ENCODE measurements around the gene CLCF1. TPM values are rescaled to one million over a fixed set of nuclear protein-coding genes. Genes with fewer than 3 reads are reported as not detected.

The CLCF1 gene
- total RNA-seq, 1 donor from 2014 or later: 1.8 TPM

DNA sequence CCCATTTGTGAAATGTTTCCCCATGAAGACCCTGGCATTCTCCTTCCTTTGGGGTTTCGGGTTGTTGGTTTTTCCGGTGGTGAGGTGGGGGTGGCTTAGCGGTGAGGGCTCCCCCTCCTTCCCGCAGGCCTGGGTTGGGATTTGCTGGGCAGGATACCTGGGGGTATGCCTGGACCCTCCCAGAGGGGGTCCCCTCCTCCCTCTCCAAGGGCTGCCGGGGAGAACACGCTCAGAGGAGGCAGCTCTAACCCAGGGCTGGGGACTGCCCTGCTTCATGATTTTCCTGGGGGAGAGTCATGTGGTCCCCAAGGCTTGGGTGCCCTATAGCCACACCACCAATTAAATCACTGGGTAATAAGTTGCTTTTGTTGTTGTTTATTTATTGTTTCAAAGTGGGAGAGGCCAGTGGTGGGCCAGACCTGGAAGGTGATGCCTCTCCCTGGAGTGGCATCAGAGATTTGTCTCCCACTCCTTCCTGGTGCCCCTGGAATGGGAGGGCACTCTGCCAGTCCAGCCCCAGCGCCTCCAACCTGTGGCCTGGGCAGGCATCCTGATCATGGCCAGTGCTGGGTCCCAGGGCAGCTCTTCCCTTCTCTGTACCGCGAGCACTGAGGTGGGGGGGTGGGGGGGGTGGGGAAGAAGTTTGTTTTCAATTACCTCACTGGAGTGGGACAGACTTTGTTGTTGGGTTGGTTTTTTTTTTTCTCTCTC lies 1.3 kb upstream of the CLCF1 start:
- DNase-seq (ENCODE audit: low read depth) (no peak), FAIRE-seq (no peak)
- no peak for TF ChIP-seq CTCF (IDR thresholded peaks at IDR 0.05; ENCODE audit: insufficient read depth, low read length, severe bottlenecking)
- H3K27me3 ChIP-seq (ENCODE audit: control insufficient read depth, insufficient read depth, low read length): no peaks in the 10 kb centered on the region
- H3K36me3 ChIP-seq (ENCODE audit: control insufficient read depth, insufficient read depth, low read length): no peaks in the 10 kb centered on the region
- no peak overlapping the region for H3K4me3 ChIP-seq (ENCODE audit: low read depth, low read length)

DNA sequence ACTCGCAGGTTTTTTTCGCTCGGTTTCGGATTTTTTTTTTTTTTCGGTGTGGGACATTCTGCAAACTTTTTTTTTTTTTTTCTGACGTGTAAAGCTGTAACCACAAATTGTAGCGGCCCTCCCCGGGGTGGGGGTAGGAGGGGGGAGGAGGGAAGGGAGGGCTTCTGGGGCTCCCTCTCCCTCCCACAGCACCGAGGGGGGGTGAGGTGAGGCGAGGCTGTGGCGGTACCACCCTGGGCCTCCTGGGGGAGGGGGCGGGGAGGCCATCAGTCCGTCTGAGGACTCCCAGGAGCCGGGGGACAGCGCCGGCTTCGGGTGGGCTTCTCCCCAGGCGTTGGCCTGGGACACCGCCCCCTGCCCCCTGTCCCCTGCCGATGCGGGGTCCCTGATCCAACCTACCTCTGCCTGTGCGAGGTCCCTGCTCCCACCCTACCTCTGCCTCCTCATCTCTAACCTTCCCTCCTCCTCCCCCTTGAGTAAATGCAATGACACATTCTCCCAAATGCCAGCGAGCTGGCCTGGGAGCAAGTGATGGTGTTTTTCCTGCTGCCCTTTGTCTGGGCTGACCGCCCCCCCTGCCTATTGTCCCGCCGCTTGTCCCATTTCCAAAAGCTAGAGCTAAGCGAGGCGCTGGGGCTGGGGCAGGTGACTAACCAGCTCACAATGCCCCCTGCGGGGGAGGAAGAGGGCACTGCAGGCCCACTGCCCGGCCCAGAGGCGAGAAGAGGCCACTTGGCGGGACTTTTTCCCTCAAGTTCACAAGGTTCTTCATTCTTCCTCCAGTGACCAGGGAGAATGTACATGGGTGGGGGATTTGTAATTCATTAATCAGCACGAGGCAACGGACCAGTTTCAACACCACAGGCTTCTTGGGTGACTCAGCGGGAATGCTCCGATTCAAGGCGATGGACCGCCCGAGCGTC lies 511 bp upstream of the CLCF1 start:
- no peaks in the 10 kb centered on the region for H3K27me3 ChIP-seq (ENCODE audit: control insufficient read depth, insufficient read depth, low read length)
- peak; percentile 24 for TF ChIP-seq CTCF (IDR thresholded peaks at IDR 0.05; ENCODE audit: insufficient read depth, low read length, severe bottlenecking)
- no peak for FAIRE-seq
- peak overlapping the region; percentile 62 for H3K4me3 ChIP-seq (ENCODE audit: low read depth, low read length)
- no peaks in the 10 kb centered on the region for H3K36me3 ChIP-seq (ENCODE audit: control insufficient read depth, insufficient read depth, low read length)
- peak; percentile 96 for DNase-seq (ENCODE audit: low read depth)

DNA sequence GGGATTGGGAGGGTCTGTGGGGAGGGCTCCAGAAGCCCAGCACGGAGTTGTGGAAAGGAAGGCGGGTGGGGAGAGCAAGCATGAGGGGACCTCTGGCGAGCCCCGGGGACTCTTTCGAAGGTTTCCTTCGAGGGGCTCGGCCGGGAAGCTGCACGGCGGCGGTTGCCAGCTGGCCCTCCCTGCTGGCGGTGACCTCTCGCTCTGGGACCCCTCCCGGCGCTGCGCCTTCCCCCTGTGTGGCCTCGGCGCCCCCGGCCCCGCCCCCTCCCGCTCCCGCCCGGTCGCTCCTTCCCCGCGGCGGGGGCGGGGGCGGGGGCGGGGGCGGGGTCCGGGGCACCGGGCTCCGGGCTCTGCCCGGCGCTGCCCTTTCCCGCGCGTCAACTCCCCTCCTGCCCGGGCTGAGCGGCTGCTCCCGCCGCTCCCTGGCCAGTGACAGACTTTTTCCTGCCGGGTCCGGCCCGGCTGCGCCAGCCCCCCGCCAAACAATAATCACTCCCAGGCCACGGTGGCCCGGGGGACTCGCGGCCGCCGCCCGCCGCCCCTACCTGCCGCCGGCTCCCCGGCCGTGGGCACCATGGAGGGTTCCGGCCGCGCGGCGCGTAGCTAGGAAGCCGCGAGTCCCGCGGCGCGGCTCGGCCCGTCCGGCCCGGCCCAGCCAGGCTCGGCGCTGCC lies 941 bp downstream of the CLCF1 start:
- FAIRE-seq (no peak), DNase-seq (ENCODE audit: low read depth) (no peak)
- Histone ChIP-seq H3K4me3 (ENCODE audit: low read depth, low read length) (peak overlapping the region; percentile 62), H3K27me3 (ENCODE audit: control insufficient read depth, insufficient read depth, low read length) (no peaks in the 10 kb centered on the region), H3K36me3 (ENCODE audit: control insufficient read depth, insufficient read depth, low read length) (no peaks in the 10 kb centered on the region)
- TF ChIP-seq CTCF (IDR thresholded peaks at IDR 0.05; ENCODE audit: insufficient read depth, low read length, severe bottlenecking): no peak

GRCh38 chr11:67371911-67372320 lies 1.5 kb downstream of the CLCF1 start:
- no peaks in the 10 kb centered on the region for H3K36me3 ChIP-seq (ENCODE audit: control insufficient read depth, insufficient read depth, low read length)
- no peak for TF ChIP-seq CTCF (IDR thresholded peaks at IDR 0.05; ENCODE audit: insufficient read depth, low read length, severe bottlenecking)
- no peaks in the 10 kb centered on the region for H3K27me3 ChIP-seq (ENCODE audit: control insufficient read depth, insufficient read depth, low read length)
- no peak for FAIRE-seq
- H3K4me3 ChIP-seq (ENCODE audit: low read depth, low read length): peak overlapping the region; percentile 62
- no peak for DNase-seq (ENCODE audit: low read depth)

DNA sequence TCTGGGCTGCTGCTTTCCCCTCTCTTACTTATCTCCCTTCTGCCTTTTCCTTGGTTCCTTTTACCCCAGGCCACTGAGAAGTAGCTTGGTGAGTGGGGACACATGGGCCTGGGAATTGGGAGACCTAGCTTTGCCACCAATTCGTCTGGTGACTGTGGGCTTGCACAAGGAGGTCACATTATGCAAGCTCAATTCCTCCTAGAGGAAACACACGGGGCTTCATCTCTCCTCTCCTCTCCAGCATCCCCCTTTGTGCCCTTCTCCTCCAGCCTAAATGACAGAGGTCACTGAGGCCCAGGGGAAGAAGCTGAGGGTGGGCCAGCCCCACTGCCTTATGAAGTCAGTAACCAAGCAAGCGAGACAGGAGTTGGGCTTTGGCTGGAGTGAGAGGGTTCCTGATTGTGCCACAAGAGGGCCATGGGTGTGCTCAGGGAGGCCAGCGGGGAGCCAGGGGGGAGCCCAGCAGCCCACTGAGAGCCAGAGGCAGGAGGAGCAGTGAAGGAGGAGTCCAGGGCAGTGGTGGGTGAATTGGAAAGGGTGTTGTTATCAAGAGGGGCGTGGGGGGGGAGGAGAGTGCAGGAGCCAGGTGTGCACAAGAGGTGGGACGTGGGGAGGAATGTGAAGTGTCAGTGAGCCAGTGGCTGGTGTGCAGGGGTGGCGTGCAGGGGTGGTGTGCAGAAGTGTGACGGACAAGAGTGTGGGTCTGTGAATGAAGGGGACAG lies 2.0 kb downstream of the CLCF1 start:
- FAIRE-seq (no peak), DNase-seq (ENCODE audit: low read depth) (peak; percentile 41)
- peak; percentile 74 for TF ChIP-seq CTCF (IDR thresholded peaks at IDR 0.05; ENCODE audit: insufficient read depth, low read length, severe bottlenecking)

More for the DNA sequence above, 2.0 kb downstream of the CLCF1 start:
- Histone ChIP-seq H3K4me3 (ENCODE audit: low read depth, low read length) (peak overlapping the region; percentile 62), H3K36me3 (ENCODE audit: control insufficient read depth, insufficient read depth, low read length) (no peaks in the 10 kb centered on the region), H3K27me3 (ENCODE audit: control insufficient read depth, insufficient read depth, low read length) (no peaks in the 10 kb centered on the region)

Measured in bronchial epithelial cell (primary cell).